HepG2 (cell line): ENCODE measurements around the gene JTB. TPM values are rescaled to one million over a fixed set of nuclear protein-coding genes. Genes with fewer than 3 reads are reported as not detected.

Source experiments
- GTF2F1 ChIP-seq: fragments of 150-350 bp; IDR thresholded peaks from 2 replicates; pipeline ENCODE4 v1.6.1; 2014; ENCODE audit warnings: low read length
- HES4 ChIP-seq: sonication (generic); formaldehyde crosslinking; IDR thresholded peaks from 2 replicates; pipeline ENCODE4 v1.9.0; 2021; ENCODE audit warnings: mild to moderate bottlenecking, missing genetic modification reagents, borderline replicate concordance
- HNRNPL ChIP-seq: fragments of 200-400 bp; formaldehyde crosslinking; IDR thresholded peaks from 2 replicates; pipeline ENCODE4 v1.6.1; 2017; ENCODE audit warnings: mild to moderate bottlenecking, low read depth, low read length
- MLLT10 ChIP-seq: sonication (generic); formaldehyde crosslinking; IDR thresholded peaks from 2 replicates; pipeline ENCODE4 v1.4.0; 2020; ENCODE audit warnings: missing genetic modification reagents
- NFKB2 ChIP-seq: sonication (generic); formaldehyde crosslinking; IDR thresholded peaks from 2 replicates; pipeline ENCODE4 v1.4.0; 2020; ENCODE audit warnings: missing genetic modification reagents, borderline replicate concordance
- NPAS2 ChIP-seq: sonication (generic); formaldehyde crosslinking; IDR thresholded peaks from 2 replicates; pipeline ENCODE4 v1.8.0; 2022; ENCODE audit warnings: mild to moderate bottlenecking, missing genetic modification reagents, borderline replicate concordance
- ZNF20 ChIP-seq: sonication (generic); formaldehyde crosslinking; IDR thresholded peaks from 2 replicates; pipeline ENCODE4 v1.4.0; 2020; ENCODE audit warnings: mild to moderate bottlenecking, moderate library complexity, missing genetic modification reagents
- ZNF318 ChIP-seq: sonication (generic); formaldehyde crosslinking; IDR thresholded peaks from 2 replicates; pipeline ENCODE4 v1.4.0; 2020; ENCODE audit warnings: mild to moderate bottlenecking, missing genetic modification reagents
- ZNF660 ChIP-seq: sonication (generic); formaldehyde crosslinking; IDR thresholded peaks from 2 replicates; pipeline ENCODE4 v1.5.1; 2020; ENCODE audit warnings: mild to moderate bottlenecking, low read depth, missing genetic modification reagents, borderline replicate concordance
- ZNF740 ChIP-seq: sonication (generic); formaldehyde crosslinking; IDR thresholded peaks from 2 replicates; pipeline ENCODE4 v1.4.0; 2020; ENCODE audit warnings: missing genetic modification reagents
- polyA plus RNA-seq, 8 experiments: library from polyadenylated mRNA; depleted of rRNA in 3 of 8; stranded (reverse) in 7 of 8; unstranded in 1 of 8; fragments of >200 nt; fragmentation: Illumina TruSeq in 4 of 8; extraction: Trizol in 4 of 8; gene quantifications; 2 replicates each; pipeline versions ENCODE4 v1.2.1 to v1.2.3, GENCODE V29; 2011 to 2016; ENCODE audit warnings: low read depth in 4 of 8, missing spikeins in 1 of 8, mixed read lengths in 1 of 8; ENCODE audit not compliant: insufficient read depth in 1 of 8
- total RNA-seq, 5 experiments: library from RNA; depleted of rRNA; stranded (reverse); fragments of >200 nt; fragmentation: Illumina TruSeq; extraction: Trizol; gene quantifications; 2 replicates each; pipeline ENCODE4 v1.2.3, GENCODE V29; 2016; ENCODE audit warnings: low read depth in 1 of 5
- TF ChIP-seq, protein P1 (sequence below): IDR thresholded peaks from 2 replicates; pipeline ENCODE4 v1.6.1; 2016
- TF ChIP-seq, protein P2 (sequence below): sonication (generic); formaldehyde crosslinking; IDR thresholded peaks from 2 replicates; pipeline ENCODE4 v1.4.0; 2020; ENCODE audit warnings: missing genetic modification reagents
- TF ChIP-seq, protein P3 (sequence below): sonication (generic); formaldehyde crosslinking; IDR thresholded peaks from 2 replicates; pipeline ENCODE4 v1.5.1; 2020; ENCODE audit warnings: mild to moderate bottlenecking, missing genetic modification reagents

The JTB gene
- total and polyA plus RNA-seq, 2 of the 13 experiments (the other 11 are each of a cell fraction or from before 2014, with no cell fraction given) = 96.7 to 99.2 TPM

DNA sequence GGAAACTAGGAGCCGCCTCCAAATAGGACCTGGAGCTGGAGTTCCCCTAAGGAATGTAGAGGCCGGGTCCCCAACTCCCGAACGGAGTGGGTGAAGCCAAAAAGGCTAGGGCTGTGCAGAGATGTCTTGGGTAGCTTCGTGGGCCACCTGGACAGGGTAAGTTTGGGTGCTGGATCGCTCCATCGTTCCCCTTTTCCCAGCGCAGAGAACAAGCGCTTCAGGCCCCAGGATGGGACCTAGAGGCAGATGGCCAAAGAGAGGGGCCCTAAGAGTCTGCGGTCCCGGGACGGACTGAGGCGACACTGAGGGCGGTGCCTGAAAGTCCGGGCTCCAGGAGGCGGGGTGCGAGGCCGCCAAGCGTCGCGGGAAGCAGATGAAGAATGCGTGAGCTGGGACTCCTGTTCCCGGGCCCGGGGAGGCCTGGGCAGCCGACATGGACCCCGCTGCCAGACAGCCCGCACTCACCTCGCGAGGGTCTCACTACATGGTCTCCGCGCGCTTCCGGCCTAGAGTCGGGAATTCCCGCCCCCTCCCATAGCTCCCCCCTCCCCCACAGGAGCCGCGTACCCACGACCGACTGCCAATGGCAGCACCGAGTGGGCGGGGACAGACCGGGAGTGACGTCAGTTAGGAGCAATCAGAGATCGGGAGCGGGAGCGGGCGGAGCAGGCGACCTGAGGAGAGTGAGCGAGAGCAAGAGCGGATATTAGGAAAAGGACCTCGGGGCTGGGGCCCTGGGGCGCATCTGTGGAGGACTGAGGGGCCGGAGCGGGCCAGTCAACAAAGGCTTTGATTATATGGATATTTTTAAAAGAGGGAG is 14.2 kb downstream of the JTB start, which contains the start of gene SLC39A1 (continued):
- no peak for TF ChIP-seq ZNF660 (CRISPR knock-in tag)
- no peak for TF ChIP-seq ZNF20 (CRISPR knock-in tag)
- no peak for TF ChIP-seq ZNF318 (CRISPR knock-in tag)
- TF ChIP-seq MLLT10 (CRISPR knock-in tag) = no peak
- no peak for TF ChIP-seq GTF2F1
- no peak for TF ChIP-seq HES4 (CRISPR knock-in tag)
- TF ChIP-seq ZNF740 (CRISPR knock-in tag) = peak; percentile 36; the same call in 1 of the 2 replicates
- TF ChIP-seq, protein P1, sequence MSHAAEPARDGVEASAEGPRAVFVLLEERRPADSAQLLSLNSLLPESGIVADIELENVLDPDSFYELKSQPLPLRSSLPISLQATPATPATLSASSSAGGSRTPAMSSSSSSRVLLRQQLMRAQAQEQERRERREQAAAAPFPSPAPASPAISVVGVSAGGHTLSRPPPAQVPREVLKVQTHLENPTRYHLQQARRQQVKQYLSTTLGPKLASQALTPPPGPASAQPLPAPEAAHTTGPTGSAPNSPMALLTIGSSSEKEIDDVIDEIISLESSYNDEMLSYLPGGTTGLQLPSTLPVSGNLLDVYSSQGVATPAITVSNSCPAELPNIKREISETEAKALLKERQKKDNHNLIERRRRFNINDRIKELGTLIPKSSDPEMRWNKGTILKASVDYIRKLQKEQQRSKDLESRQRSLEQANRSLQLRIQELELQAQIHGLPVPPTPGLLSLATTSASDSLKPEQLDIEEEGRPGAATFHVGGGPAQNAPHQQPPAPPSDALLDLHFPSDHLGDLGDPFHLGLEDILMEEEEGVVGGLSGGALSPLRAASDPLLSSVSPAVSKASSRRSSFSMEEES (CRISPR knock-in tag) = no peak
- TF ChIP-seq, protein P2, sequence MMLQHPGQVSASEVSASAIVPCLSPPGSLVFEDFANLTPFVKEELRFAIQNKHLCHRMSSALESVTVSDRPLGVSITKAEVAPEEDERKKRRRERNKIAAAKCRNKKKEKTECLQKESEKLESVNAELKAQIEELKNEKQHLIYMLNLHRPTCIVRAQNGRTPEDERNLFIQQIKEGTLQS (CRISPR knock-in tag) = no peak
- no peak for TF ChIP-seq HNRNPL
- TF ChIP-seq NPAS2 (CRISPR knock-in tag) = no peak
- TF ChIP-seq, protein P3, sequence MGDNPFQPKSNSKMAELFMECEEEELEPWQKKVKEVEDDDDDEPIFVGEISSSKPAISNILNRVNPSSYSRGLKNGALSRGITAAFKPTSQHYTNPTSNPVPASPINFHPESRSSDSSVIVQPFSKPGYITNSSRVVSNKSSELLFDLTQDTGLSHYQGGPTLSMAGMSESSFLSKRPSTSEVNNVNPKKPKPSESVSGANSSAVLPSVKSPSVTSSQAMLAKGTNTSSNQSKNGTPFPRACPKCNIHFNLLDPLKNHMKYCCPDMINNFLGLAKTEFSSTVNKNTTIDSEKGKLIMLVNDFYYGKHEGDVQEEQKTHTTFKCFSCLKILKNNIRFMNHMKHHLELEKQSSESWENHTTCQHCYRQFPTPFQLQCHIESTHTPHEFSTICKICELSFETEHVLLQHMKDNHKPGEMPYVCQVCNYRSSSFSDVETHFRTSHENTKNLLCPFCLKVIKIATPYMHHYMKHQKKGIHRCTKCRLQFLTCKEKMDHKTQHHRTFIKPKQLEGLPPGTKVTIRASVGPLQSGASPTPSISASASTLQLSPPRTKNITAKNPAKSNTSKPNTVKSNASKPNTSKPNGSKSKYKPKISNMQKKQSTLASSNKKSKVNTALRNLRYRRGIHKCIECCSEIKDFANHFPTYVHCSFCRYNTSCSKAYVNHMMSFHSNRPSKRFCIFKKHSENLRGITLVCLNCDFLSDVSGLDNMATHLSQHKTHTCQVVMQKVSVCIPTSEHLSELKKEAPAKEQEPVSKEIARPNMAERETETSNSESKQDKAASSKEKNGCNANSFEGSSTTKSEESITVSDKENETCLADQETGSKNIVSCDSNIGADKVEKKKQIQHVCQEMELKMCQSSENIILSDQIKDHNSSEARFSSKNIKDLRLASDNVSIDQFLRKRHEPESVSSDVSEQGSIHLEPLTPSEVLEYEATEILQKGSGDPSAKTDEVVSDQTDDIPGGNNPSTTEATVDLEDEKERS (CRISPR knock-in tag) = no peak; the same call in 1 of the 2 replicates
- TF ChIP-seq NFKB2 (CRISPR knock-in tag) = peak; percentile 64; the same call in 1 of the 2 replicates
